Caki2 (cell line): ENCODE results near the gene C1GALT1. TPM values are rescaled to one million over a fixed set of nuclear protein-coding genes. Genes with fewer than 3 reads are reported as not detected.
"Not testable (repeated sequence)": the region's sequence is repeated elsewhere in the genome, so short reads cannot be mapped to it uniquely, and the experiment has no call there.

Source experiments
- DNase-seq: peaks from one replicate; pipeline ENCODE4 v3.0.0-alpha.2; 2015; ENCODE audit warnings: low read depth
- in situ Hi-C: cut with HindIII; loops from 2 replicates; pipeline ENCODE4 v1.10.0; 2016; ENCODE audit warnings: low sequenced_read_pairs, low pct_unique_long_range_greater_than_20kb, mixed read lengths
- total RNA-seq: library from RNA; depleted of rRNA; stranded (reverse); fragments of >200 nt; shearing (Covaris generic); gene quantifications from 2 replicates; pipeline ENCODE4 v1.2.3, GENCODE V29; 2014; ENCODE audit warnings: low replicate concordance

C1GALT1 gene
- total RNA-seq, 1 experiment from 2014 or later: 24.4 TPM

DNA sequence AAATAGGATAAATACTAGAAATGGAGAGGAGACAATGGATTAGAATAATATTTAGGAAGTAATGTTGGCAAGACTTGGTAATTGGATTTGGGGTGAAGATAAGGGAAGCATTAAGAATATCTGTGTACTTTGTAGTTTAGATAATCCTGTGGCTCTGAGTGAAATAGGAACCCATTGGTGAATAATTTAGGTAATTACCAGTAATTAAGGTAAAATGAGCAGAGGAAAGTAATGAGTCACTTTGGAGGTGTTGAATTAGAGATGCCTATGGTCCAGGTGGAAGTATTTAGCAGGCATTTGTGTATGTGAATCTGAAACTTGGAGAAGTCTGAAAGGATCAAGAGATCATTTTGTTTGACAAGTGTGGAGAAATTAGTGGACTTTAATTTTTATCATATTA lies 5.7 kb downstream of the C1GALT1 start:
- no peak for DNase-seq
- in situ Hi-C loops: no loop called here

DNA sequence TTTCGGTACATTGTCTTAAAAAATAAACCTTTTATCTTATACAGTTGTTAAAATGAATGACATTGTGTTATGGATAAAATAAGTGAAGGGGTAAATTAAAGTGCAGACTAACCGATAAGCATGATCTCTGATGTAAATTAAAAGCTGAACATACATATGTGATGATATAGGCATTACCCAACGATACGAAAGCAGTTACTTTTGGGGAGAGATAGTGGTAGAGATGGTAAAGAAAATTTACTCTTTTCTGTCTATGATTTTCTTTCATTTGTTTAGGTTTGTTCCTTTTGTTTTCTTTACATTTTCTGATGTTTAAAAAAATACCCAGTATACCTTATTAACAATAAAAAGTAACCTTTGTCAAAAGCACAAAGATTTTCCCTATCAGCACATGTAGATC lies 6.4 kb downstream of the C1GALT1 start:
- DNase-seq: no peak
- in situ Hi-C loops: no loop called here

DNA sequence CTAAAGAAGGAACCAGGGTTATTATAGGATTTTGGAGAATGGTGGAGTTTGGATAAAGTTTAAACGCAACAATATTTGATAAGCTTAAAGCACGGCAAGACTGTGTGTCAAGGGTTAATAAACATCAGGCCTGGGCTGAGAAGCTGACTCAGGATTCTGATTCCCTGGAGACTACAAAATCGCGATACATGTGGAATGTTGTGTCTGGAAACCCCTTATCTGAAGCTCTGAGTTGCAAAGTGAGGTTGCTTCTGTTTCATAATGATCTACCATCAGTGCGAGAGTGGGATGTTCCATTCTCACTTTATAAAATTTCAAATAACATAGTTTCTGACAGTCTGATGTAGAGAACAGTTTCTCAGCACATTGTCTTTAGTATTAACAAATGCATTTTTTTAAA lies 7.8 kb downstream of the C1GALT1 start:
- in situ Hi-C loops: no loop called here
- no peak for DNase-seq

DNA sequence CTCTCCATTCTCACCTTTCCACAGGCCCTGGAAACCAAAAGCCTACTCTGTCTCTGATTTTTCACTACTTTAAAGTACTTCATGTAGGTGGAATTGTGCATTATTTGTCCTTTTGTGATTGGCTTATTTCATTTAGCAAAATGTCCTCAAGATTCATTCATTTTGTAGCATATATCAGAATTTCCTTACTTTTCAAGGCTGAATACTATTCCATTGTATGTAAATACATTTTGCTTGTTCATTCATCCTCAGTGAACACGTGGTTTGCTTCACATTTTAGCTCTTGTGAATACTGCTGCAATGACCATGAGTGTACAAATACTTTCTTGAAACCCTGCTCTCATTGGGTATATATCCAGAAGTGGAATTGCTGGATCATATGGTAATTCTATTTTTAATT lies 8.8 kb downstream of the C1GALT1 start:
- in situ Hi-C loops: no loop called here
- DNase-seq: no peak

DNA sequence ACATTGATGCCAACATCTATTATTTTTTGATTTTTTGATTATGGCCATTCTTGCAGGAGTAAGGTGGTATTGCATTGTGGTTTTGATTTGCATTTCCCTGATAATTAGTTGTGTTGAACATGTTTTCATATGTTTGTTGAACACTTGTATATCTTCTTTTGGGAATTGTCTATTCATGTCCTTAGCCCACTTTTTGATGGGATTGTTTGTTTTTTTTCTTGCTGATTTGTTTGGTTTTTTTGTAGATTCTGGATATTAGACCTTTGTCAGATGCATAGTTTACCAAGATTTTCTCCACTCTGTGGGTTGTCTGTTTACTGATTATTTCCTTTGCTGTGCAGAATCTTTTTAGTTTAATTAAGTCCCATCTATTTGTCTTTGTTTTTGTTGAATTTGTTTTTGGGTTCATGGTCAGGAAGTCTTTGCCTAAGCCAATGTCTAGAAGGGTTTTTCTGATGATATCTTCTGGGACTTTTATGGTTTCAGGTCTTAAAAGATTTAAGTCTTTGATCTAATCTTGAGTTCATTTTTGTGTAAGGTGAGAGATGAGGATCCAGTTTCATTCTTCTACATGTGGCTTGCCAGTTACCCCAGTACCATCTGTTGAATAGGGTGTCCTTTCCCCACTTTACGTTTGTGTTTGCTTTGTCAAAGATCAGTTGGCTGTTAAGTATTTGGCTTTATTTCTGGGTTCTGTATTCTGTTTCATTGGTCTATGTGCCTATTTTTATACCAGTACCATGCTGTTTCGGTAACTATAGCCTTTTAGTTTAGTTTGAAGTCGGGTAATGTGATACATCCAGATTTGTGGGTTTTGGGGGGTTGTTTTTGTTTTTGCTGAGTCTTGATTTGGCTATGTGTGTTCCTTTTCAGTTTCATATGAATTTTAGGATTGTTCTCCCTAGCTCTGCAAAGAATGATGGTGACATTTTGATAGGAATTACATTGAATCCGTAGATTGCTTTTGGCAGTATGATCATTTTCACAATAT lies 10.7 kb downstream of the C1GALT1 start:
- DNase-seq, in situ Hi-C loops: not testable (repeated sequence)

DNA sequence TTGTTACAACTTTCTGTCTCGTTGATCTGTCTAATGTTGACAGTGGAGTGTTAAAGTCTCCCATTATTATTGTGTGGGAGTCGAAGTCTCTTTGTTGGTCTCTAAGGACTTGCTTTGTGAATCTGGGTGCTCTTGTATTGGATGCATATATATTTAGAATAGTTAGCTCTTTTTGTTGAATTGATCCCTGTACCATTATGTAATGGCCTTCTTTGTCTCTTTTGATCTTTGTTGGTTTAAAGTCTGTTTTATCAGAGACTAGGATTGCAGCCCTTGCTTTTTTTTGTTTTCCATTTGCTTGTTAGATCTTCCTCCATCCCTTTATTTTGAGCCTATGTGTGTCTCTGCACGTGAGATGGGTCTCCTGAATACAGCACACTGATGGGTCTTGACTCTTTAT lies 17.2 kb downstream of the C1GALT1 start:
- in situ Hi-C loops, DNase-seq: not testable (repeated sequence)

DNA sequence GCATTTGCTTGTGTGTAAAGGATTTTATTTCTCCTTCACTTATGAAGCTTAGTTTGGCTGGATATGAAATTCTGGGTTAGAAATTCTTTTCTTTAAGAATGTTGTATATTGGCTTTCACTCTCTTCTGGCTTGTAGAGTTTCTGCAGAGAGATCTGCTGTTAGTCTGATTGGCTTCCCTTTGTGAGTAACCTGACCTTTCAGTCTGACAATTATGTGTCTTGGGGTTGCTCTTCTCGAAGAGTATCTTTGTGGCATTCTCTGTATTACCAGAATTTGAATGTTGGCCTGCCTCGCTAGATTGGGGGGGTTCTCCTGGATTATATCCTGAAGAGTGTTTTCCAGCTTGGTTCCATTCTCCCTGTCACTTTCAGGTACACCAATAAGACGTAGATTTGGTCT lies 17.9 kb downstream of the C1GALT1 start:
- DNase-seq, in situ Hi-C loops: not testable (repeated sequence)

DNA sequence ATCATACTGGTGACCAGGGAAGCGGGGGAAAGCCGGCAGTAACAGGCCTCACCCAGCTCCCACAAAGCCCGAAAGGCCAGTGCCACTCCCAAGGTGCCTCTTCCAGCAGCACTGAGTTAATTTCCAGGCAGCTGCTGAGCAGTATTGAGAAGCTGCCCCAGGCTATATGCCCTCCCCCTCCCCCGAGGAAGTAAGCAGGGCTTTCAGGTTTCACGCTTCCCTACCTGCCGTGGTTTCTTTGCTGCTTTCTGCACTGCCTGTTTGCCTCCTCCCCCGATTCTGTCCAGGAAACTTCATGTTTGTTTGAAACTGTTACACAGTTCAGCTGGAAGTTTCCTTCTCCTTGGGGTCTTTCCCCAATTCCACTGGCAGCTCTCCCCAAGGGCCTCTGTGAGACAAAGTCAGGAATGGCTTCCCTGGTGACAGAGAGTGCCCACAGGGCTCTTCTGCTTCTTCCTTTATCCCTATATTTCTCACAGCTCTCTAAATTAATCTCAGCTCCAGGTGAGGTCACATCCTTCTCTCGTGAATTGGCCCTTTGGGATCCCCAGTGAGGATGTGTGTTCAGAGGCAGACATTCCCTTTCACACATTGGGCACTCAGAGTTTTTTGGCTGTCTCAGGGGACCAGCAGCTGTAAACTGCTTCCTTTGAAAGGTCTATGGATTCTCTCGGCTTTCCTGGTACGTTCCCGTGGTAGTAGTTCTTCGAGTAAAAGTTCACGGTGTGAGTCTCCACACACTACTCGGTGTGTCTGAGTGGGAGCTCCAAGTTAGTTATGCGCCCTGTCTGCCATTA lies 19.4 kb downstream of the C1GALT1 start:
- in situ Hi-C loops: no loop called here
- DNase-seq: no peak

DNA sequence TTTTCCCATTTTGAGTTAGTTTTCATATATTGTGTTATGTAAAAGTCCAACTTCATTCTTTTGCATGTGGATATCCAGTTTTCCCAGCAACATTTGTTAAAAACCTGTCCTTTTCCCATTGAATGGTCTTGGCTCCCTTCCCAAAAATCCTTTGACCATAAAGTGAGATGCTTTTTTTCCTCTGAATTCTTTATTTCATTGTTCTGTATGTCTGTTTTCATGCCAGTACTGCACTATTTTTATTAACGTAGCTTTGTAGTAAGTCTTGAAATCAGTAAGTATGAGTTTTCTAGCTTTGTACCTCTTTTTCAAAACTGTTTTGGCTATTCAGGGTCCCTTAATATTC lies 20.0 kb downstream of the C1GALT1 start:
- no peak for DNase-seq
- in situ Hi-C loops: no loop called here

DNA sequence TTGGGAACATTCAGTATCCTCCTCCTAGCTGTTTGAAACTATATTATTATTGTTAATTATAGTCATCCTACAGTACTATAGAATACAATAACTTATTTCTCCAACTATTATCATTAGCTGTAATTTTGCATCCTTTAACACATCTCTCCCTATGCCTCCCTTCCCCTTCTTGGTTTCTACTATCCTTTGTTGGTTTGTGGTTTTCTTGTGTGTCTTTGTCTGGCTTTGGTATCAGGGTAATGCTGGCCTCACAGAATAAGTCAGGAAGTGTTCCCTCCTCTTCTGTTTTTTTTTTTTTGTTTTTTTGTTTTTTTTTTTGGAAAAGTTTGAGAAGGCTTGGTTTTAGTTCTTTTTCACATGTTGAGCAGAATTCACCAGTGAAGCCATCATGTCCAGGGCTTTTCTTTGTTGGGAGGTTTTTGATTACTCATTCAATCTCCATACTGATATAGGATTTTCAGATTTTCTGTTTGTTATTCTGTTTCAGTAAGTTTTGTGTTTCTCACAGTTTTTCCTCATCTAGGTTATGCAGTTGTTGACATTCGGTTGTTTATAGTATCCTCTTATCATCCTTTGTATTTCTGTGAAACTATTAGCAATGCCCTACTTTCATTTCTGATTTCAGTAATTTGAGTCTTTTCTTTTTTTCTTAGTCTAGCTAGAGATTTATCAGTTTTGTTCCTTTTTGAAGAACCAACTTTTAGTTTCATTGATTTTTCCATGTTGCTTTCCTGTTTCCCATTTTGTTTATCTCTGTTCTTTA lies 21.6 kb downstream of the C1GALT1 start:
- DNase-seq: no peak

DNA sequence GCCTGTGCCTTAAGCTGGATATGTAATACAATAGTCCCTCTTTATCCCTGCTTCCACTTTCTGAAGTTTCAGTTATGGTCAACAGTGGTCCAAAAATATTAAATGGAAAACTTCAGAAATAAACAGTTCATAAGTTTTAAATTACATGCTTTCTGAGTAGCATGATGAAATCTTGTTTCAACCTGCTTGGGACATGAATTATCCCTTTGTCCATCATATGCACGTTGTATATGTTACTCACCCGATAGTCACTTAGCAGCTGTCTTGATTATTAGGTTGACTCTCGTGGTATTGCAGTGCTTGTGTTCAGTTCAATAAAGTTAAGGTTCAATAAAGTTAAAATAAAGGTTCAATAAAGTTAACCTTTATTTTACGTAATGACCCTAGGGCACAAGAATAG lies 25.5 kb downstream of the C1GALT1 start:
- in situ Hi-C loops: no loop called here
- DNase-seq: no peak

More for the DNA sequence above, 21.6 kb downstream of the C1GALT1 start:
- in situ Hi-C loops: no loop called here

DNA sequence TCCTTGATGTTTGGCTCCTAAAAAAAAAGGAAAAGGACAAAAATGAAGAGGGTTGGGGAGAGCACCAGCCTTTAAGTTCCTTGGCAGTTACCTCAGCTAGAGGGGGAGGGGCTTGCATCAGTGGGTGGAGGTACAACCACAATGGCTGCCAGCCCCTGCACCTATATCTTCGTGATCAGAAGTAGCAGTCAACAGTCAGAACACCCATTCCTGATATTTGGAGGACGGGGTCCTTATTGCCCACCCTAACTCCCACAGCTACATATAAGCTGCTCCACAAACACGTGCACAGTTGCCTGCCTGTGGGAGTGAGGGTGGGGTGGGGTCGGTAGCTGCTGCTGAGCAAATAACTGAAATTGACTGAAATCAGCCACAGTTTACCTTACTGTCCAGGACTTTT lies 26.2 kb downstream of the C1GALT1 start:
- DNase-seq: no peak
- in situ Hi-C loops: no loop called here

DNA sequence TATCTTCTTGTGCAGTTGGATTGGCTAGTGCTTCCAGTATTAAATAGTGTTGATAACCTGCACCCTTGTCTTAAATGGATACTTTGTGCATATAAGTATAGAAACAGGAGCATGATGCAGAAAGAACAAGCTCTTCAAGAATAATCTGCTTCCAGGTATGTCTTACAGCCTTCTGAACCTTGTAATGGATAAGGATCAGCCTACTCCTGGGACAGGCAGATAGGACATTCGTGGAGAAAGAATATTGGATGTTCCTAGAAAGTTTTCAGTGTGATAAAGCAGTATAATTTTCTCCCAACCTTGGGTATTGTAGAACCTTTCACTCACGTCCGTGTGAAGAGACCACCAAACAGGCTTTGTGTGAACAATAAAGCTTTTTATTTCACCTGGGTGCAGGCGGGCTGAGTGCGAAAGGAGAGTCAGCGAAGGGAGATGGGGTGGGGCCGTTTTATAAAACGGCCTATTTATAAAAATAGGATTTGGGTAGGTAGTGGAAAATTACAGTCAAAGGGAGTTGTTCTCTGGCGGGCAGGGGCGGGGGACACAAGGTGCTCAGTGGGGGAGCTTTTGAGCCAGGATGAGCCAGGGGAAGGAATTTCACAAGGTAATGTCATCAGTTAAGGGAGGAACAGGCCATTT lies 27.2 kb downstream of the C1GALT1 start:
- in situ Hi-C loops: no loop called here

DNA sequence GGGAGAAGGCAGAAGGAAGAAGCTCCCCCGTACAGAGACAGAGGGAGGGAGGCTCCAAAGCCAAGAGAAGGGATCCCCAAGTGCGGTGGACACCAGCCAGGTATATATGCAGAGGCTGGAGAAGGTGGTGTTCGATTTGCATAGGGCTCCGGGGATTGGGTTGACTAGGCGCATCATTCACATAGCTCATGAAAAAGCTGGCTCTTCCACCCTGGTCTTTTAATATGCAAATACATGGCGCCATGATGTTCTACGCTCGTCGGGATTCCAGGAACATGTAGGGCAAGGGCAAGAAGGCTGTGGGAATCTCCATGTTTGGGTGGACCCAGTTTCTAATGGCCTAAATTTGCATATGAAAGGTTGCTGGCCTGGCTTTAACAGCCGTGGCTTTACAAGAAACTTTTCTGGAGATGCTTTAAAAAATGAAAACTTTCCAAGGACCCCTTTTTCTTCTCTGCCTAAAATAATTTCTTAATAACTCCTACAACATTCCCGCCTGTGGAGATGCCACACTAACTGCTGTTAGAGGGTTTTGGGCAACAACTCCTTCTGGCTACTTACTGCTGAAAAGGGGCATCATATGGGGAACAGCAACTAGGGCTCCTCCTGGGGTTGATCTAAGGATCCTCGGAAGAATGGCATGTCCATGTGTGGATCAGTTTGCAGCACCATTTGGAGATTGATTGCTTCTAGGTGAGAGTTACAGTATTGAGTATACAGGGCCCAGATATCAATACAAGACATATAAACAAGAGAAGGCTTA lies 28.3 kb downstream of the C1GALT1 start:
- no peak for DNase-seq
- in situ Hi-C loops: no loop called here

More for the DNA sequence above, 27.2 kb downstream of the C1GALT1 start:
- no peak for DNase-seq

DNA sequence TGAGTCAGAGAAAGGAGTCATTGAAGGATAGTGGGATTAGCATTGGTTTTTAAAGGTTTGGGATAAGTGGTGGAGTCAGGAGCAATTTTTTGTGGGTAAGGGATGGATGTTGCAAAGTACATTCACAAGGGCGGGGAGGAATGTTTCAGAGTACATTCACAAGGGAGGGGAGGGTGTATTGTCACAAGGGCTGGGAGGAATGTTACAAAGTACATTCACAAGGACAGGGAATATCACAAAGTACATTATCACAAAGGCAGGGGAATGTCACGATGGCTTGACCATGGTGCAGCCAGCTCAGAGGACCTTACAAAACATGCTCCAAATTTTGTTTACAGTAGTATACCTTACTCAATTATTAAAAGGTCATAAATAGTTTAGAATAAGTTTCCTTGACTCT lies 30.3 kb downstream of the C1GALT1 start:
- no peak for DNase-seq
- in situ Hi-C loops: no loop called here

DNA sequence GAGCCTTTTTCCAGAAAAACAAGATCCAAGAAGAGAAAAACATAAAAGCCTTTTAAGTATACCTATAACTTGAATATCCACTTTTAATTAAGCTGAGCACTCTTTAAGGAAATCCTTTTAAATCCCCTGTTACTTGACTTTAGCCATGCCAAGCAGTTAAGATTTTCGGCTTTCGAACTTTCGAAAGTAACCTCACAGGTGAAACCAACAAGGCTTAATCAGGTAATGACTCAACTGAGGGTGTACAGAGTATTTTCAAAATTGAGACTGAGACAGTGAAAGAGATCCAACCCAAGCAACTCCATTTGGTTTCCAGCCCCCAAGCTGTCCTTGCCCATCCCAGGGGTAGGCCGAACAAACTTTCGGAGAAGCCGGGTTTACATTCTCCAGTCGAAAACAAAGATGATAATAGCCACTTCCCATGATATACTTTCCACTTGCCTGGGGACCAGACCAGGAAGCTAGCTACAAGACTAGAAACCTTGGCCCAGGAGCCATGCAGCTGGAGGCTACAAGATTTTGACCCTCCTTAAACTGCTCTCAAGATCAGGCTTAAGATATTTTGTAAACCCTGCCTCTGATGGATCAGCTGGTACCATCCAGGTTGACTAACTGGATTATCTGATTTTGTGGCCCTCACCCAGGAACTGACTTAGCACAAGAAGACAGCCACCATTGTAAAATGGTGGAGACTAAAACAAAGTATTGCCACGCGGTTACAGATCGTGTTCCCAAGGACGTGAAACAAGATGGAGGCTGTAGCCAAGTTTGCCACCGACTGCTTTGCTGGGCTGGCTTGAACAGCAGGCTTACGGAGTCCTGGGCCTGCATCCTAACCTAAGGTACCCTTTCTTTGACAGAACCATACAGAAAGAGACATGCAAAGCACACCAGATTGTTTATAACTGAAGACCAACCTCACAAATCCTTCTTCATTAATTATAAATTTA lies 32.3 kb downstream of the C1GALT1 start:
- in situ Hi-C loops: no loop called here
- DNase-seq: no peak

DNA sequence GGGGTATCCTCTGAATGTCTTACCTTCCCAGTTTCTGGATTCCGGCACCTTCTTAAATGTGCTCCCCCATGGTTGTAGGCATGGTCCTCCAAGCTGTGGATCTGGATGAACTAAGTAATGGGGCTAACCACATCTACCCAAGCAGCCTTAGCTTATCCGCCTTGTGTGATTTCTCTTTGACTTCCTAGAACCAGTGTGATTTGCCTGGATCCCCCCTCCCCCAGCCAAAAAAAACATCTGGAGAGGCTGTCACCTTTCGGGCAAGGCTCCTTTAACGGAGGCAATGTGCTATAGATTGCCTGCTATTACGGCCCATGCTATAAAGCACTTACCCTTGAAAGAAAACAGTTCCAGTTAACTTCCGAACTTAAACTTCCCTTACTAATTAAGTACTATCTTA lies 33.9 kb downstream of the C1GALT1 start:
- no peak for DNase-seq
- in situ Hi-C loops: no loop called here
